GM12873 (cell line): ENCODE measurements around the gene E2F4.

ENCODE experiments used
- TF ChIP-seq, protein P1 (sequence below): IDR thresholded peaks from 2 replicates; pipeline ENCODE4 v1.5.1; 2012; ENCODE audit warnings: low read depth, mild to moderate bottlenecking, moderate library complexity, low read length, control low read depth; ENCODE audit not compliant: insufficient read depth; ENCODE audit errors: missing control alignments

Gene E2F4

DNA sequence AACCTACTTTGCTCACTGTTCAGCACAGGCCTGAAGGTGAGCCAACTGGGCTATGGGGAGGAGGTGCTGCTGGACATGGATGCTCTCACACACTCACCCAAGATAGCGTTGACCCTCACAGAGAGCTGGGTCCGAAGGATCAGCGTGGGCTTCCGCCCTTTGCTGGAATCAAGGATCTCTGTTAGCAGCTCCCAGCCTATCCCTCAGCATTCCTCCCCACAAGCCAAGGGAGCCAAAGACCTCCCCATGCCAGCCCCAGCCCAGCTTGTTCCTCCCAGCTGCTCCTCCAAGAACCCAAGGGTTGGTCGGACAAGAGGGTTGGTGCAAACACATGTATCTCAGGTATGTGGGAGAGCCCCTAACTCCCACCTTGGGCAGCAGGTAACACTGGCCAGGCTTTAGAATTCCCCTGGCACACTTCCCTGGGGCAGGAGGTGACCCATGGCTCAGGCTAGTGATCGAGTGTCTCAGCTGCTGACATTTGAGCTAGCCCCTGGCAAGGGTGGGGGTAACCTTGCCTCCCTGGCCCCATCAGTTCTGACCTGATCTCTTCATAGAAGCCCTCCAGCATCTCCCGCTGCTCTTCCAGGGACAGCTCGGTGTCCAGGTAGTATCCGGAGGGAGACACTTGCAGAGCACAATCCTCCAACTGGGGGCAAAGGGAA is 47.0 kb downstream of the E2F4 start:
- TF ChIP-seq, protein P1, sequence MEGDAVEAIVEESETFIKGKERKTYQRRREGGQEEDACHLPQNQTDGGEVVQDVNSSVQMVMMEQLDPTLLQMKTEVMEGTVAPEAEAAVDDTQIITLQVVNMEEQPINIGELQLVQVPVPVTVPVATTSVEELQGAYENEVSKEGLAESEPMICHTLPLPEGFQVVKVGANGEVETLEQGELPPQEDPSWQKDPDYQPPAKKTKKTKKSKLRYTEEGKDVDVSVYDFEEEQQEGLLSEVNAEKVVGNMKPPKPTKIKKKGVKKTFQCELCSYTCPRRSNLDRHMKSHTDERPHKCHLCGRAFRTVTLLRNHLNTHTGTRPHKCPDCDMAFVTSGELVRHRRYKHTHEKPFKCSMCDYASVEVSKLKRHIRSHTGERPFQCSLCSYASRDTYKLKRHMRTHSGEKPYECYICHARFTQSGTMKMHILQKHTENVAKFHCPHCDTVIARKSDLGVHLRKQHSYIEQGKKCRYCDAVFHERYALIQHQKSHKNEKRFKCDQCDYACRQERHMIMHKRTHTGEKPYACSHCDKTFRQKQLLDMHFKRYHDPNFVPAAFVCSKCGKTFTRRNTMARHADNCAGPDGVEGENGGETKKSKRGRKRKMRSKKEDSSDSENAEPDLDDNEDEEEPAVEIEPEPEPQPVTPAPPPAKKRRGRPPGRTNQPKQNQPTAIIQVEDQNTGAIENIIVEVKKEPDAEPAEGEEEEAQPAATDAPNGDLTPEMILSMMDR: no peak

DNA sequence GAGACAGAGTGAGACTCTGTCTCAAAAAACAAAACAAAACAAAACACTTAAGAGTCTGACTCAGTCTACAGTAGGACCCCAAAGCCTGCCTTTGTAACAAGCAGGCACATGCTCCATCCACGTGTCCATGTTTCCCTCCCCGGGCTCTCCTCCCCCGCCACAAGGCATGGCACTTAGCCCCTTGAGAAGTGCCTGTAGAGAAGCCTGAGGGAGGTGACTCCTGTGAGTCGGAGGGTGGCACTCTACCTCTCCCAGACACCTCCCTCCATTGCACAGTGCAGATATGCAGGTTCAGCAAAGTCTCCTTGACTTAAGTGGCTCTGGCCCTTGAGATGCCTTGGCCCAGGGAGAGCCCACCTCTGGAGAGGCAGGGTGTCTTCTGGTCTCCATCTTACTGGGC is 48.6 kb downstream of the E2F4 start:
- TF ChIP-seq, protein P1: no peak

DNA sequence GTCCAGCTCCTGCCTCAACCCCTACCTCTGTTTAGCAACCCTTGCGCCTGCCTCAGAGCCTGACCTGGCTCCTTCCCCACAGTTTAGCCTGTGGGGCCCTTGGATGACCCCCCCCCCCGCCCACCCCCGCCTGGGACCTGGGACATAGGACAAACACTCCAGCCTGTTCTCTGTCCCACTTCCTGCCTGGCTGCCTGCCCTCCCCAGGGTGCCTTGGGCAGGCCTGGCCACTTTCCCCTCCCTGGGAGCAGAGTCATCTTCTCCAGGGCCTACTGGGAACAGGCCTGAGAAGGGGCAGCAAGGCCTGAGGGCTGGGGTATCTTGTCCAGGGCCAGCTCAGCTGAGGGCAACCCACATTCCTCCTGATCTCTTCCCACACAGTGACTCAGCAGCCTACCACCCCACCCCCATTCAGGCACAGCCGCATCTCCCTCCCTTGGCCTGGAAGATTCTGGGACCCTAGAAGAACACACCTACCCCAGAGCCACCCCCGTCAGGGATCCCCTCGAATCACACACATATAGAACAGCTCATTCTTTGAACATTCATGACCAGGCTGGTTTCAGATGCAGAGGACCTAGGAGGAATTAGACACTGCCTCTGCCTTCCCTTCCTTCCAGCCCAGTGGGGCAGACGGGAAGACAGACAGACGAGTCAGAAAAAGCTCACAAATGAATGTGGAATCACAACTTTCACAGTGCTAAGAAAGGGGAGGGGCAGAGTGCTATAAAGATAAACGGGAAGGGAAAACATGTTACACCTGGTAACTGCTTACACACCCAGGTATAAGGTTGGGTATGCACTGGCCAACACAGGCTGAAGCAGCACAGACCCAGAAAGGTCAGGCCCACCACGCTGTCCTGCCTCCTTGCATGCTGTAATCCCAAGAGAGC is 49.3 kb downstream of the E2F4 start:
- TF ChIP-seq, protein P1: no peak

DNA sequence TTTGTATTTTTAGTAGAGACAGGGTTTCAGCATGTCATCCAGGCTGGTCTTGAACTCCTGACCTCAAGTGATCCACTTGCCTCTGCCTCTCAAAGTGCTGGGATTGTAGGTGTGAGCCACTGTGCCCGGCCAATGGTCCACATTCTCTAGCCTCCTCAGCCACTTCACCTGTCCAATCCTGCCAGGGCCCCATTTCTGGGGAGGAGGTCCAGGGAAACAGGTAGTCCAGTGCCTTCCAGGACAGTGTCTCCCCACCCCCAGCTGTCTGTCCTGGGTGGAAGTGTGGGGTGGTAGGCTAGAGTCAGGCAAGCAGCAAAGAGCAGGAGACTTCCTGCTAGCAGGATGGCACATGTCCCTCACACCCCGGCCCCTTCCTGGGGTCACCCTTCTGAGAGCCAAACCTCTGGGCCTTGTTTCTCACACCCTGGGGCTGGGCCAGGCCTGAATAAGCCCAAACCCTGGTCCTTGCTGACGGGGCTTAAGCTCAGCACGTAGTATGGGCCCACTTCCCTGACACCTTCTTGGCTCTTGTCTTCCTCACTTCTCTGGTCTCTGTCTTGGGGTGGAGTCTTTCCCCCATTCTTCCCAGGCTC is 50.3 kb downstream of the E2F4 start:
- TF ChIP-seq, protein P1: no peak

DNA sequence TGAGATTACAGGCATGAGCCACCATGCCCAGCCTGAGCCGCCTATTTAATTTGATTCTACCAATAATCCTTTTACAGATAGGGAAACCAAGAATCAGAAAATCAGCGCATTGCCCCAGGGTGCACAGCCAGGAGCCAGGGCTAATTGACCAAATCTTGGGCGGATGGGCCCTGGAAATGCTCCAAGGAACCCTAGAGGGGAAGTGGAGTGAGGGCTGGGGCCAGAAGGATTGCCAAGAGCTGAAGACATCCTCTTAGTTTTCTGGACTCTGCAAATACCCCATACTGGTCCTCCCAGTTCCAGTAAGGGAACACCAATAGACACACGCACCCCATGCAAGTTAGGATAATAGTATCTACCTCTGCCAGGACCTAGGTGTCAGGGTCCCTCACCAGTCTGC is 51.5 kb downstream of the E2F4 start:
- TF ChIP-seq, protein P1: no peak

DNA sequence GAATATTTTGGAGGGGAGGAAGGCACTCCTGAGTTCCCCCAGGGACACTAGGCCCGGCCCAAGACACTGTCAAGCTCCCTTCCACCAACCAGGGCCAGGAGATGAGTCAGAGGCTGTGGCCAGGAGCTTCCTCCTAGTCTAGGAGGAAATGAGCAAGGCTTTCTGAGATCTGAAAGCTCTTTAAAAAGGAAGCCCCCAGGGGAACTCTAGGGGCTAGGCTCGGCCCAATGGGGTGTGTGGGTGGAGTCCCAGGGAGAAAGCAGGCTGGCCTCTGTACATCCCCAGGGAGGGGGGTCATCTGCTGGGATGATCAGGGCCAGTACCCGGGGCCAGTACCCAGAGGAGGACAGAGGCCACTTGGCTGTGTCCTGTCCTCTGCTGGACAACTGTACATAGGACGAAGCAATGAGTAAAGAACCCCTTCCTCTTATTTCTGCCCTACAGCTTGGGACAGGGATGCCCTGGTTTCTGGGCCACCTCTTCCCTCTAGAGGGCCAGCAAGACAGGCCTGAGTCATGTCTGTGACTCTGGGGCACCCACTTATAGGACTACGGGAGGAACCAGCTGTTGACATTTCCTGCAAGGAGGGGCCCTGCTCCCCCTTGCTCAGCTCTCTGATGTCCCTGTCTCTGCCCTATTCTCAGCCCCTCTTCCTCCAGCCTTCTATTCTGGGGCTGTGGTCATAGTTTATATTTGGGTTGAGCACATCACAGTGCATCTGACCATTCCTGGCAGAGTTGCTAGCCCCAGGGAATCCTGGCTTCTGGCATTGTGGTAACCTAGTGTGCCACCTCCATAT is 52.6 kb downstream of the E2F4 start:
- TF ChIP-seq, protein P1: no peak
